ENCODE data around the gene SLC2A6. TPM values are rescaled to one million over a fixed set of nuclear protein-coding genes. Genes with fewer than 3 reads are reported as not detected.

SLC2A6 gene
- polyA plus RNA-seq, 4 donors = 0.89 to 2.5 (median 1.5) TPM

DNA sequence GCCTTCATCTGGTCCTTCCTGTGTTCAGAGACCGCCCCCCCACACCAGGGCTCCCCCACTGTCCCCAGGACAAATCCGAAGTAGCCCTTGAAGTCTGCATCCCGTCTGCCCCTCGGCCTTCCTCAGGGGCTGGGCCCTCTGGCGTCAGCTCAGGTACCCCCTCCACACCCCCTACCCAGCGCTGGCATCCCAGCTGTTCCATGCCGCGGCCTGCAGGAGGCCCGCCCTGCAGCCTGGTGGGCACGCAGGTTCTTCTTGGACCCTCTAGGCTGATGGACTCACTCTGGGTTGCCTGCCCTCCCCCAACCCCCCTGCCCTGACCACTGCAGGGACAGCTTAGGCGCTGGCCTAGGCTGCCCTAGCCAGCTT lies 6.6 kb downstream of the SLC2A6 start:
- Histone ChIP-seq H3K9me3 (ENCODE audit: control insufficient read depth in 2 of 2, insufficient read depth in 1 of 2, low read depth in 1 of 2, low read length in 1 of 2) (no peaks in the 10 kb centered on the region), H3K36me3 (ENCODE audit: control insufficient read depth in 3 of 3, insufficient read depth in 2 of 3, low read depth in 1 of 3, low read length in 3 of 3) (peaks cover 0 to 27% (median 0%) of the 10 kb centered on the region in 3 donors), H3K4me3 (ENCODE audit: low read depth in 1 of 3, low read length in 3 of 3) (no peak overlapping the region), H3K27ac (ENCODE audit: low read depth in 1 of 3, low read length in 2 of 3) (no peak overlapping the region), H3K27me3 (ENCODE audit: control insufficient read depth in 3 of 3, insufficient read depth in 3 of 3, low read length in 3 of 3) (no peaks in the 10 kb centered on the region), H3K4me1 (ENCODE audit: control insufficient read depth in 3 of 3, insufficient read depth in 2 of 3, low read depth in 1 of 3, low read length in 2 of 3) (no peaks in the 10 kb centered on the region)
- DNase-seq (no peak), FAIRE-seq (no peak)
- WGBS, 3 donors = 55 to 85% (median 83%) methylated on average over 4 to 11 of the region's 11 CpGs

DNA sequence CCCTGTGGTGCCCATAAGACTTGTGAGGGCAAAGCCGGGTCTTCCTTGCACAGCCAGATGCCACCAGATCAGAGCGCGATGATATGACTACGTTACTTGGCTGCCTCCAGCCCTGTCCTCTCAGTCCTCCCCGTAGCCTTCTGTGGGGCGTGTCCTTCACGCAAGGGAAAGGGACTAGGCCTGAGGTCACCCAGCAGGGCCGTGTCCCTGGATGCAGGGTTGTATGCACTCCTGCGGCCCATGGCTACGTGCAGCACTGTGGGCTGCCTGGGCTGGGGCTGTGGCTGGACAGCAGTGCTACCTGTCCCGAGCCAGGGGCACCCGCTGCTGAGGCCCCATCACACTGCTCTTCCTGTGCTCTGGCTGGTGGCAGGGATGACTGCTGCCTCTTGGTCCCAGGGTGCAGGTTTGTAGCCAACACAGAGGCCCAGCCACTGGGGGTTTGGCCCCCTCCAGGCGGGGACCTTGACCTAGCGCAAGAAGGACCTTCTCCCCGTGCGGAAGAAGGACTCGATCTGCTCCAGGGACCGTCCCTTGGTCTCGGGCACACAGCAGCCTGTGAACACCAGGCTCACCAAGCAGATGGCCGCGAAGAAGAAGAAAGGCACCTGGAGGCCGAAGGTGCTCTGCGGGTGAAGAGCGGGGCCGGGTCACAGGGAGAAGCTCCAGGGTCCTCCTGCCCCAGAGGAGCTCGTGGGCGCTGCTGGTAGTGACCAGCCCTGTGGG lies 7.2 kb downstream of the SLC2A6 start:
- no peak overlapping the region for H3K27ac ChIP-seq (ENCODE audit: low read depth in 1 of 3, low read length in 2 of 3)
- H3K4me3 ChIP-seq (ENCODE audit: low read depth in 1 of 3, low read length in 3 of 3) = no peak overlapping the region
- no peaks in the 10 kb centered on the region for H3K9me3 ChIP-seq (ENCODE audit: control insufficient read depth in 2 of 2, insufficient read depth in 1 of 2, low read depth in 1 of 2, low read length in 1 of 2)
- no peak for FAIRE-seq
- H3K36me3 ChIP-seq (ENCODE audit: control insufficient read depth in 3 of 3, insufficient read depth in 2 of 3, low read depth in 1 of 3, low read length in 3 of 3) = peaks cover 0 to 31% (median 0%) of the 10 kb centered on the region in 3 donors
- H3K4me1 ChIP-seq (ENCODE audit: control insufficient read depth in 3 of 3, insufficient read depth in 2 of 3, low read depth in 1 of 3, low read length in 2 of 3) = no peaks in the 10 kb centered on the region
- no peaks in the 10 kb centered on the region for H3K27me3 ChIP-seq (ENCODE audit: control insufficient read depth in 3 of 3, insufficient read depth in 3 of 3, low read length in 3 of 3)
- DNase-seq = peak in 1 of 2 donors; percentile 44
- WGBS, 3 donors = 31 to 79% (median 54%) methylated on average over 25 to 27 of the region's 27 CpGs

DNA sequence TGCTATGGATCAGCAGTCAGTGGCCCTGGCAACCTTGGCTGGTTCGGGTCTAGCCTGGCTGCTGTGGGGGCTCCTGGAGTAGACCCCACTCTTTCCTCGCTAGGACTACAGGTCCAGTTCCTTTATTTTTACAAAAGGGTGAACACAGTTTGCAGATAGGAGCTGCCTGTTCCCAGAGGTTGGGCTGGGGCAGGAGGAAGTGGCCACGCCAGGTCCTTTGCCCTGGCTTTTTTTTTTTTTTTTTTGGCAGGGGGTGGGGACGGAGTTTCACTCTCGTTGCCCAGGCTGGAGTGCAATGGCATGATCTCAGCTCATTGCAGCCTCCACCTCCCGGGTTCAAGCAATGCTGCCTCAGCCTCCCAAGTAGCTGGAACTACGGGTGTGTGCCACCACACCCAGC lies 7.9 kb downstream of the SLC2A6 start:
- Histone ChIP-seq H3K9me3 (ENCODE audit: control insufficient read depth in 2 of 2, insufficient read depth in 1 of 2, low read depth in 1 of 2, low read length in 1 of 2) (no peaks in the 10 kb centered on the region), H3K27ac (ENCODE audit: low read depth in 1 of 3, low read length in 2 of 3) (no peak overlapping the region), H3K27me3 (ENCODE audit: control insufficient read depth in 3 of 3, insufficient read depth in 3 of 3, low read length in 3 of 3) (no peaks in the 10 kb centered on the region), H3K4me3 (ENCODE audit: low read depth in 1 of 3, low read length in 3 of 3) (no peak overlapping the region), H3K36me3 (ENCODE audit: control insufficient read depth in 3 of 3, insufficient read depth in 2 of 3, low read depth in 1 of 3, low read length in 3 of 3) (peaks cover 0 to 31% (median 0%) of the 10 kb centered on the region in 3 donors), H3K4me1 (ENCODE audit: control insufficient read depth in 3 of 3, insufficient read depth in 2 of 3, low read depth in 1 of 3, low read length in 2 of 3) (no peaks in the 10 kb centered on the region)
- no peak for FAIRE-seq
- 29 to 67% (median 47%) methylated on average over 7 of the region's 7 CpGs for WGBS, 3 donors
- DNase-seq = peak in 1 of 2 donors; percentile 29

DNA sequence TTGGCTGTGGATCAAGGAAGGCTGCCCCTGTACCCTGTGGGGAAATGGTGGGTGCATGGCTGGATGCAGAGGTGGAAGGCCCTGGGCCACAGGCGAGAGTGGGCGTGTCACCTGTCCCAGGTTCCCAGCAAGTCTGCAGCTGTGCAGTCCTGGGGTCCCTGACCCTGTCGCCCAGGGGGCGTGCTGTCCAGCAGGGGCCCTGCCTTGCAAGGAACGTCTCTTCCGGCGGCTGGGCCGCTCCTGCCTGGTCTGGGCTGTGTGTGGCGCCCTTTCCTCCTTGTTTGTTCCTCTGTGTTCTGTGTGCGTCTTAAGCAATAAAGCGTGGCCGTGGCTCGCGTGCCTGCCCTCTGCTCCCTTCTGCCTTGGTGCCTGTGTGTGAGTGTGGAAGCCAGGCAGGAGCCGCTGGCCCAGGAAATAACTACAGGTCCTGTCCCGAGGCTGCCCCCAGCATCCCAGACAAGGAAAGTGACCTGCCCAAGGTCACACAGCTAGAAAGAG lies 8.4 kb downstream of the SLC2A6 start:
- peaks cover 0 to 33% (median 0%) of the 10 kb centered on the region in 3 donors for H3K36me3 ChIP-seq (ENCODE audit: control insufficient read depth in 3 of 3, insufficient read depth in 2 of 3, low read depth in 1 of 3, low read length in 3 of 3)
- H3K9me3 ChIP-seq (ENCODE audit: control insufficient read depth in 2 of 2, insufficient read depth in 1 of 2, low read depth in 1 of 2, low read length in 1 of 2) = no peaks in the 10 kb centered on the region
- H3K4me1 ChIP-seq (ENCODE audit: control insufficient read depth in 3 of 3, insufficient read depth in 2 of 3, low read depth in 1 of 3, low read length in 2 of 3) = no peaks in the 10 kb centered on the region
- FAIRE-seq = no peak
- H3K4me3 ChIP-seq (ENCODE audit: low read depth in 1 of 3, low read length in 3 of 3) = no peak overlapping the region
- 54 to 73% (median 60%) methylated on average over 15 to 16 of the region's 16 CpGs for WGBS, 3 donors
- H3K27me3 ChIP-seq (ENCODE audit: control insufficient read depth in 3 of 3, insufficient read depth in 3 of 3, low read length in 3 of 3) = no peaks in the 10 kb centered on the region
- no peak overlapping the region for H3K27ac ChIP-seq (ENCODE audit: low read depth in 1 of 3, low read length in 2 of 3)
- DNase-seq = no peak

DNA sequence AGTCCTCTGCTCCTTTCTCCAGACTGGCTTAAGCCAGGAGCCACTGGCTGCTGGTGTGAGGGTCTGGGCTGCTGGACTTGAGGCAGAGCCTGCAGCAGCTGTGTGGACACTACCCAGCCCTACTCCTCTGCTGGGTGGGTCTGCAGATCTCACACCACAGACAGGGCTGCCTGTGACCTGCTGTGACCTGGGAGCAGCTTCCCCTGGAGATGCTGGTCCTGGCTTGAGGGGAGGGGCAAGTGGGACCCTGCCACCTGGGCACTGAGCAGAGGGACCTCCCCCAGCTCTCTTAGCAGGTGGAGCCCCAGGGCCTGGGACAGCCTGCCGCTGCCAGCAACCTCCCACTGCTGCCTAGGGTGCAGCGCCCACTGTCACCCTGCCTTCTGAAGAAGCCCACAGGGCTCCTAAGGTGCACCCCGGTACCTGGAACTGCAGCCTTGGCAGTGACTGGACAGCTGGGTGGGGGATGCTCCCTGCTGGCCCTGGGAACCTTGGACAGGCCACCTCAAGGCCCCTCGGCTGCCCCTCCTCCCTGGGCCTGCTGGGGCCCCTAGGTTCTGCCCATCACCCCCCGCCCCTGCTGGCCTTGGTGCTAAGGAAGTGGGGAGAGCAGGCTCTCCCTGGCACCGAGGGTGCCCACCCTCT lies 10.0 kb downstream of the SLC2A6 start:
- FAIRE-seq (no peak), DNase-seq (no peak)
- Histone ChIP-seq H3K27ac (ENCODE audit: low read depth in 1 of 3, low read length in 2 of 3) (no peak overlapping the region), H3K9me3 (ENCODE audit: control insufficient read depth in 2 of 2, insufficient read depth in 1 of 2, low read depth in 1 of 2, low read length in 1 of 2) (no peaks in the 10 kb centered on the region), H3K4me1 (ENCODE audit: control insufficient read depth in 3 of 3, insufficient read depth in 2 of 3, low read depth in 1 of 3, low read length in 2 of 3) (no peaks in the 10 kb centered on the region), H3K36me3 (ENCODE audit: control insufficient read depth in 3 of 3, insufficient read depth in 2 of 3, low read depth in 1 of 3, low read length in 3 of 3) (peaks cover 0 to 49% (median 0%) of the 10 kb centered on the region in 3 donors), H3K27me3 (ENCODE audit: control insufficient read depth in 3 of 3, insufficient read depth in 3 of 3, low read length in 3 of 3) (no peaks in the 10 kb centered on the region), H3K4me3 (ENCODE audit: low read depth in 1 of 3, low read length in 3 of 3) (no peak overlapping the region)
- WGBS, 3 donors = 79 to 85% (median 81%) methylated on average over 5 to 6 of the region's 6 CpGs

DNA sequence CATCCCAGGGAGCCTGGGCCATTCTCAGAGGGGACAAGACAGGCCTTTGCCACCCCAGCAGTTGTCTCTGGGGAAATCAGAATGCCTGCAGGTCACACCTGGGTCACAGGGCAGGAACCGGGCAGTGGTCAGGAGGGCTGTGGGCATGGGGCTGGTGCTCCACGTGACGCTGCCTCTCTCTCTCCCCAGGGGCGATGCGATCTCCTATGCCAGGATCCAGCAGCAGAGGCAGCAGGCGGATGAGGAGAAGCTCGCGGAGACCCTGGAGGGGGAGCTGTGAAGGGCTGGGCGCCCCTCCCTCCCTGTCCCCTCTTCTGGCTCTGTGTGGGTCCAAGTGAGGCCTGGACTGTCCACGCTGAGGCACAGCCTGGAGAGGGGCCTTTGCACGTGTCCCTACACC lies 10.5 kb downstream of the SLC2A6 start:
- no peak for DNase-seq
- Histone ChIP-seq H3K27me3 (ENCODE audit: control insufficient read depth in 3 of 3, insufficient read depth in 3 of 3, low read length in 3 of 3) (no peaks in the 10 kb centered on the region), H3K4me1 (ENCODE audit: control insufficient read depth in 3 of 3, insufficient read depth in 2 of 3, low read depth in 1 of 3, low read length in 2 of 3) (no peaks in the 10 kb centered on the region), H3K4me3 (ENCODE audit: low read depth in 1 of 3, low read length in 3 of 3) (no peak overlapping the region), H3K36me3 (ENCODE audit: control insufficient read depth in 3 of 3, insufficient read depth in 2 of 3, low read depth in 1 of 3, low read length in 3 of 3) (peaks cover 0 to 54% (median 0%) of the 10 kb centered on the region in 3 donors), H3K9me3 (ENCODE audit: control insufficient read depth in 2 of 2, insufficient read depth in 1 of 2, low read depth in 1 of 2, low read length in 1 of 2) (no peaks in the 10 kb centered on the region), H3K27ac (ENCODE audit: low read depth in 1 of 3, low read length in 2 of 3) (no peak overlapping the region)
- FAIRE-seq = no peak
- WGBS, 3 donors = 86 to 95% (median 93%) methylated on average over 7 to 11 of the region's 11 CpGs

DNA sequence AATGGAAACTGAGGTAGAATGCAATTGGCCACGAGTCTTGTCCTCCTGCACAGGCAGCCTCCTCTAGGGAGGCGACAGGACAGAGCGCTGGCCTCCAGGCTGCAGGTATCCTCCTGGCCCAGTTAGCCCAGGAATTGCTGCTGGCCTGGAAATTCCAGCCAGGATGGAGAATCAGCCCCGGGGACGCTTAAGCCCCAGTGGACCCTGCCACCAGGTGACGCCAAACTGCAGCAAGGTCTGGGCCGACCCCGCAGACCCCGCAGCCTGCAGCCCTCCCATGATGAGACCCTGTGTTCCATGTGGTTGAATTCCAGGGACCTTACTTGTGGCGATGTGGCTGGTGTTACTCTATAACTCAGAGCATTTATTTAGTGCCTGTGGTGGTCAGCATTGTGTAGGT lies 11.8 kb downstream of the SLC2A6 start:
- Histone ChIP-seq H3K4me3 (ENCODE audit: low read depth in 1 of 3, low read length in 3 of 3) (no peak overlapping the region), H3K27me3 (ENCODE audit: control insufficient read depth in 3 of 3, insufficient read depth in 3 of 3, low read length in 3 of 3) (no peaks in the 10 kb centered on the region), H3K9me3 (ENCODE audit: control insufficient read depth in 2 of 2, insufficient read depth in 1 of 2, low read depth in 1 of 2, low read length in 1 of 2) (no peaks in the 10 kb centered on the region), H3K27ac (ENCODE audit: low read depth in 1 of 3, low read length in 2 of 3) (no peak overlapping the region), H3K36me3 (ENCODE audit: control insufficient read depth in 3 of 3, insufficient read depth in 2 of 3, low read depth in 1 of 3, low read length in 3 of 3) (peaks cover 0 to 66% (median 0%) of the 10 kb centered on the region in 3 donors), H3K4me1 (ENCODE audit: control insufficient read depth in 3 of 3, insufficient read depth in 2 of 3, low read depth in 1 of 3, low read length in 2 of 3) (no peaks in the 10 kb centered on the region)
- WGBS, 3 donors = 89 to 92% (median 90%) methylated on average over 10 of the region's 10 CpGs
- FAIRE-seq (no peak), DNase-seq (no peak)

DNA sequence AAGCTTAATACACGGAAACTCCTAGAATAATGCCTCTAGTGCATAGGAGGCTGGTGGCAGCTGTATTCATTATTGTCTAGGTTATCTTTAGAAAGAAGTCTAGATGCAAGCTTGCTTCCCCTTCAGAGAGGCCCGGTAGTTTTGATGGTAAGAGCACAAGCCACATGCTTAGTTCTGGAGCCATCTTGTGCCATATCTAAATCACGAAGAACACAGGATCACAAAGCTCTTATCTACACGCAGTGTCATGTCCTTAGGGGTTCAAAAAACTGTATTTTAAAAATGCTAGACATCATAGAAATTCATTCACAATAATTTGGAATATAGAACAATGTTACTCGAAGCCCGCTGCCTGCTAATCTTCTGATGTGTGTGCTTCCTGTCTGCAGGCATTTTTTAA lies 12.9 kb downstream of the SLC2A6 start:
- peaks cover 0 to 9% (median 0%) of the 10 kb centered on the region in 3 donors for H3K4me1 ChIP-seq (ENCODE audit: control insufficient read depth in 3 of 3, insufficient read depth in 2 of 3, low read depth in 1 of 3, low read length in 2 of 3)
- H3K9me3 ChIP-seq (ENCODE audit: control insufficient read depth in 2 of 2, insufficient read depth in 1 of 2, low read depth in 1 of 2, low read length in 1 of 2) = no peaks in the 10 kb centered on the region
- WGBS, 3 donors = 83 to 88% (median 84%) methylated on average over 6 of the region's 6 CpGs
- no peaks in the 10 kb centered on the region for H3K27me3 ChIP-seq (ENCODE audit: control insufficient read depth in 3 of 3, insufficient read depth in 3 of 3, low read length in 3 of 3)
- FAIRE-seq (no peak), DNase-seq (no peak)
- no peak overlapping the region for H3K27ac ChIP-seq (ENCODE audit: low read depth in 1 of 3, low read length in 2 of 3)
- H3K4me3 ChIP-seq (ENCODE audit: low read depth in 1 of 3, low read length in 3 of 3) = no peak overlapping the region
- H3K36me3 ChIP-seq (ENCODE audit: control insufficient read depth in 3 of 3, insufficient read depth in 2 of 3, low read depth in 1 of 3, low read length in 3 of 3) = peaks cover 0 to 72% (median 0%) of the 10 kb centered on the region in 3 donors

All from small intestine (tissue), 7 donors.